PC-3 (cell line): ENCODE measurements around the gene ACOX1. TPM values are rescaled to one million over a fixed set of nuclear protein-coding genes. Genes with fewer than 3 reads are reported as not detected.
A peak's percentile ranks its signal among the peaks of the same experiment; 100 is the strongest.

Source experiments
- ATAC-seq: fragments of 200-7000 bp; cut with Tn5 transposase; 2 replicates; pipeline ENCODE4 v1.9.1; 2020; ENCODE audit warnings: mild to moderate bottlenecking, moderate library complexity
- BruUV-seq: library from RNA; stranded (reverse); fragments of 400-500 nt; replicated peaks from 2 replicates; lab custom pipeline; 2021; lab: Mats Ljungman, UMichigan
- CTCF ChIA-PET: fragments of 300-600 bp; sonication (Branson Sonifier 250); formaldehyde crosslinking; loops from one replicate; lab custom pipeline; 2022; ENCODE audit warnings: antibody characterized with exemption; lab: Charles Lee
- POLR2A ChIA-PET: fragments of 300-600 bp; sonication (Branson Sonifier 250); formaldehyde crosslinking; loops from one replicate; lab custom pipeline; 2022; ENCODE audit warnings: antibody characterized with exemption; ENCODE audit not compliant: unreplicated experiment; lab: Charles Lee
- DNase-seq: peaks from one replicate; pipeline ENCODE4 v3.0.0-alpha.2; 2015
- H2AFZ ChIP-seq: fragments of 300-600 bp; sonication (generic); 2 replicates; pipeline ENCODE4 v1.6.0; 2016; ENCODE audit warnings: antibody characterized with exemption, low read length
- H3F3A ChIP-seq: fragments of 300-600 bp; sonication (generic); one replicate; pipeline ENCODE4 v1.6.0; 2017; ENCODE audit warnings: antibody characterized with exemption, low read length, control low read depth, mild to moderate bottlenecking; ENCODE audit not compliant: unreplicated experiment
- H3K27ac ChIP-seq: fragments of 300-600 bp; sonication (generic); 2 replicates; pipeline ENCODE4 v1.5.1; 2016; ENCODE audit warnings: mild to moderate bottlenecking, low read length
- H3K27me3 ChIP-seq: fragments of 300-600 bp; sonication (generic); 2 replicates; pipeline ENCODE4 v1.6.1; 2016; ENCODE audit warnings: low read length, mixed read lengths
- H3K36me3 ChIP-seq: fragments of 300-600 bp; sonication (generic); 2 replicates; pipeline ENCODE4 v1.6.1; 2016; ENCODE audit warnings: low read depth, mixed run types, low read length, mixed read lengths
- H3K4me1 ChIP-seq: fragments of 300-600 bp; sonication (generic); 2 replicates; pipeline ENCODE4 v1.5.1; 2016; ENCODE audit warnings: low read length; ENCODE audit not compliant: insufficient read depth
- H3K4me2 ChIP-seq: fragments of 300-600 bp; sonication (generic); 2 replicates; pipeline ENCODE4 v1.6.0; 2016; ENCODE audit warnings: low read length
- H3K4me3 ChIP-seq: fragments of 300-600 bp; sonication (generic); 2 replicates; pipeline ENCODE4 v1.5.1; 2016; ENCODE audit warnings: mild to moderate bottlenecking, low read length, mixed read lengths
- H3K79me2 ChIP-seq: fragments of 300-600 bp; sonication (generic); 2 replicates; pipeline ENCODE4 v1.6.1; 2017; ENCODE audit warnings: low read length, mixed read lengths
- H3K9ac ChIP-seq: fragments of 300-600 bp; sonication (generic); 2 replicates; pipeline ENCODE4 v1.6.0; 2016; ENCODE audit warnings: mild to moderate bottlenecking, low read length
- H3K9me2 ChIP-seq: fragments of 300-600 bp; sonication (generic); replicated peaks from 2 replicates; pipeline ENCODE4 v1.6.1; 2016; ENCODE audit warnings: mixed run types, low read length, mixed read lengths
- H3K9me3 ChIP-seq: fragments of 300-600 bp; sonication (generic); 2 replicates; pipeline ENCODE4 v1.6.1; 2016; ENCODE audit warnings: low read length, mixed read lengths
- H4K20me1 ChIP-seq: fragments of 300-600 bp; sonication (generic); 2 replicates; pipeline ENCODE4 v1.6.1; 2016; ENCODE audit warnings: low read length, mixed read lengths
- EZH2 ChIP-seq: fragments of 300-600 bp; sonication (generic); IDR thresholded peaks from one replicate; pipeline ENCODE4 v1.6.1; 2017; ENCODE audit warnings: antibody characterized with exemption, mild to moderate bottlenecking, low read length; ENCODE audit not compliant: unreplicated experiment
- EZH2phosphoT487 ChIP-seq: fragments of 300-600 bp; sonication (generic); IDR thresholded peaks from 2 replicates; pipeline ENCODE4 v1.6.1; 2018; ENCODE audit warnings: mild to moderate bottlenecking, antibody characterized with exemption, low read length, borderline replicate concordance
- intact Hi-C: fragments of 100-400 bp; cut with micrococcal nuclease; formaldehyde crosslinking; loops from 2 replicates; pipeline ENCODE4 v1.9.0; 2023
- total RNA-seq: library from RNA; depleted of rRNA; stranded (reverse); fragments of >200 nt; gene quantifications from 2 replicates; pipeline ENCODE4 v1.2.3, GENCODE V29; 2014
- TF ChIP-seq, protein P1 (sequence below): fragments of 300-600 bp; sonication (generic); conservative IDR thresholded peaks from 2 replicates; pipeline ENCODE4 v1.5.1; 2017; ENCODE audit warnings: antibody characterized with exemption, low read depth, mild to moderate bottlenecking, low read length

Gene ACOX1
- total RNA-seq, 1 experiment from 2014 or later = 63.2 TPM

DNA sequence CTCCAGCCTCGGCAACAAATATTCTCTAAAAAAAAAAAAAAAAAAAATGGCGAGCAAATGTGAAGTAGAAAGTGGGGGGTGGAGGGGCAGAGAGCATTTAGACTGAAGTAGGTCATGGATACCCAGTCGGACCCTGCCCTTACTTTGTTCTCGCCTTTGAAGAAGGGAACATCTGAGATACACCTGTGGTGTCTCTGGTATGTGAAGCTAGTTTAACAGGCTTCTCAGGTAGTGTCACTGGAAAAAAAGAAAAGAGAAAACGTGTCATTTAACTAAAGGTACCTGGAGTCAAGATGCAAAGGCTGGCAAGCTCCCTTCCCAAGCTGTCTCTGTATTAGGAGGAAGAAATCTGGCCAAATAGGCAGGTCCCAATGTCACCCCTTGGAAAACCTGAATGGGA is 46.1 kb downstream of the ACOX1 start:
- H3K4me3 ChIP-seq = no peak overlapping the region
- no peaks in the 10 kb centered on the region for H3K79me2 ChIP-seq
- no peak overlapping the region for H3K4me2 ChIP-seq
- POLR2A ChIA-PET = interaction anchor here (0.5 kb wide), 1 partner anchor 28 kb away, joined by 3 read pairs; no protein-coding TSS in a partner anchor
- H2AFZ ChIP-seq = no peak overlapping the region
- H3K27me3 ChIP-seq = no peaks in the 10 kb centered on the region
- no peaks in the 10 kb centered on the region for H3K36me3 ChIP-seq
- H3K27ac ChIP-seq = no peak overlapping the region
- no peaks in the 10 kb centered on the region for H3K9me2 ChIP-seq
- no peaks in the 10 kb centered on the region for H3K4me1 ChIP-seq
- CTCF ChIA-PET = no interaction called here
- intact Hi-C loops = no loop called here
- no peak overlapping the region for H3K9ac ChIP-seq
- BruUV-seq = no TSS peak
- no peaks in the 10 kb centered on the region for H3F3A ChIP-seq
- ATAC-seq = no peak
- TF ChIP-seq EZH2phosphoT487 (no peak), EZH2 (no peak)
- TF ChIP-seq, protein P1, sequence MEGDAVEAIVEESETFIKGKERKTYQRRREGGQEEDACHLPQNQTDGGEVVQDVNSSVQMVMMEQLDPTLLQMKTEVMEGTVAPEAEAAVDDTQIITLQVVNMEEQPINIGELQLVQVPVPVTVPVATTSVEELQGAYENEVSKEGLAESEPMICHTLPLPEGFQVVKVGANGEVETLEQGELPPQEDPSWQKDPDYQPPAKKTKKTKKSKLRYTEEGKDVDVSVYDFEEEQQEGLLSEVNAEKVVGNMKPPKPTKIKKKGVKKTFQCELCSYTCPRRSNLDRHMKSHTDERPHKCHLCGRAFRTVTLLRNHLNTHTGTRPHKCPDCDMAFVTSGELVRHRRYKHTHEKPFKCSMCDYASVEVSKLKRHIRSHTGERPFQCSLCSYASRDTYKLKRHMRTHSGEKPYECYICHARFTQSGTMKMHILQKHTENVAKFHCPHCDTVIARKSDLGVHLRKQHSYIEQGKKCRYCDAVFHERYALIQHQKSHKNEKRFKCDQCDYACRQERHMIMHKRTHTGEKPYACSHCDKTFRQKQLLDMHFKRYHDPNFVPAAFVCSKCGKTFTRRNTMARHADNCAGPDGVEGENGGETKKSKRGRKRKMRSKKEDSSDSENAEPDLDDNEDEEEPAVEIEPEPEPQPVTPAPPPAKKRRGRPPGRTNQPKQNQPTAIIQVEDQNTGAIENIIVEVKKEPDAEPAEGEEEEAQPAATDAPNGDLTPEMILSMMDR = no peak
- H4K20me1 ChIP-seq = no peaks in the 10 kb centered on the region
- no peak for DNase-seq
- no peaks in the 10 kb centered on the region for H3K9me3 ChIP-seq

DNA sequence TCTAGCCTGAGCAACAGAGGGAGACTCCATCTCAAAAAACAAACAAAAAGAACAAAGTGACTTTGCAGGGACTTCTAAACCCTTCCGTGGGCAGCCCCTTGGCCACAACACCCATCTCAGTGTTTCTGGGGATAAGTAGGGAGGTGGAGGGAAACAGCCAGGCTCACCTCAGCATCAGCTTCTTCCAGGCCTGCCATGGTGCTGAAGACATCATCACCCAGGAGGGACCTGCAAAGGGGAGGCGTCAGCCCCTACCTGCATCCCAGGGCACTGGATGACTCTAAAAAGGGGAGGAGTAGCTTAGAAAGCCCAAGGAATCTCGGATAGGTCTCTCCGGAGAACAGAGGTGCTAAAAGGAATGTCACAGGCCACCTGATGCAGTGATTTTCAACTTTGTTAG is 47.9 kb downstream of the ACOX1 start:
- intact Hi-C loops = no loop called here
- TF ChIP-seq EZH2phosphoT487 = no peak
- TF ChIP-seq, protein P1 = no peak
- no peak for TF ChIP-seq EZH2
- H2AFZ ChIP-seq = no peak overlapping the region
- H3K27me3 ChIP-seq = no peaks in the 10 kb centered on the region
- H3F3A ChIP-seq = no peaks in the 10 kb centered on the region
- no peaks in the 10 kb centered on the region for H3K79me2 ChIP-seq
- no peaks in the 10 kb centered on the region for H3K36me3 ChIP-seq
- H3K4me2 ChIP-seq = no peak overlapping the region
- BruUV-seq = no TSS peak
- no peaks in the 10 kb centered on the region for H3K9me2 ChIP-seq
- no peak for ATAC-seq
- no peaks in the 10 kb centered on the region for H3K9me3 ChIP-seq
- H3K27ac ChIP-seq = no peak overlapping the region
- H4K20me1 ChIP-seq = no peaks in the 10 kb centered on the region
- no peak for DNase-seq
- no peak overlapping the region for H3K9ac ChIP-seq
- H3K4me1 ChIP-seq = no peaks in the 10 kb centered on the region
- no peak overlapping the region for H3K4me3 ChIP-seq
- ChIA-PET CTCF (no interaction called here), POLR2A (no interaction called here)

DNA sequence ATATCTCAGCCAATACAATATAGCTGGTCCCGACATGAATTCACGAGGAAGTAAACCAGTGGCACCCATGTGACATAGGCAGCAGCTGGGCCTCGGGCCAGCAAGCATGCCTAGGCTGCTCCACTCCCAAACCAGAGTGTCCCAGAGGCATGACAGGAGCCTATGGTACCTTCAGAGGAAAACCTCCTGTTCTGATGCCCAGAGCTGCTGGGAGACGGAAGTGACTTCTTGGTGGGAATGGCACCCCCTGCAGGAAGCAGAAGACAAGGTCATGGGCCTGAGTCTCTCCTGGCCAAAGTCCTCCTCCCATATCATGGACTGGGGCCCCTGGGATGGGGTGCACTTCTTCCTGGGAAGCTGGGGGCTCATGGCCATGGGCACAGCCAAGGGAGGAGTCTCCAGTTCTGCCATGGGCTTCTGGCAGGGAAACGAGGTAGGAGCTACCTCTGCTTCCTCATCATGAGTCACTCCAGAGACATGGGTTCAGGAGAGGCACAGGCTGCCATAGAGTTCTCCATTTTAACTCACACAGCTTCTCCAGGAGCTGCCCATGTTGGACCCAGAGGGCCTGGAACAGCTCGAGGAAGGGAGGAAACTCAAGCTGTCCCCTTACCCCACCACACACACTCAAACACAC is 51.6 kb downstream of the ACOX1 start:
- ChIA-PET CTCF (no interaction called here), POLR2A (no interaction called here)
- DNase-seq = no peak
- Histone ChIP-seq H2AFZ (no peak overlapping the region), H3K4me2 (no peak overlapping the region), H3K4me3 (no peak overlapping the region), H4K20me1 (no peaks in the 10 kb centered on the region), H3K4me1 (no peaks in the 10 kb centered on the region), H3K27ac (no peak overlapping the region), H3K27me3 (no peaks in the 10 kb centered on the region), H3K9ac (no peak overlapping the region), H3K79me2 (no peaks in the 10 kb centered on the region), H3K9me2 (no peaks in the 10 kb centered on the region), H3K9me3 (no peaks in the 10 kb centered on the region), H3K36me3 (no peaks in the 10 kb centered on the region), H3F3A (no peaks in the 10 kb centered on the region)
- intact Hi-C loops = no loop called here
- TF ChIP-seq, protein P1 = peak; percentile 50; the same call in 1 of the 2 replicates
- no peak for TF ChIP-seq EZH2phosphoT487
- TF ChIP-seq EZH2 = no peak
- no TSS peak for BruUV-seq
- peak; percentile 55 for ATAC-seq
